KMS-11 (cell line): ENCODE data around the gene CXXC4.
A peak's percentile ranks its signal among the peaks of the same experiment; 100 is the strongest.

ENCODE experiments used
- H2AFZ ChIP-seq: fragments of 200-600 bp; sonication (generic); 2 replicates; pipeline ENCODE4 v1.6.1; 2016; ENCODE audit warnings: antibody characterized with exemption, mixed run types, low read depth
- H3K27ac ChIP-seq: fragments of 200-600 bp; sonication (generic); 2 replicates; pipeline ENCODE4 v1.6.1; 2016; ENCODE audit warnings: mild to moderate bottlenecking, mixed run types
- H3K27me3 ChIP-seq: fragments of 200-600 bp; sonication (generic); 2 replicates; pipeline ENCODE4 v1.6.1; 2017; ENCODE audit warnings: mild to moderate bottlenecking, low read depth, mixed run types, moderate library complexity; ENCODE audit not compliant: insufficient read depth
- H3K36me3 ChIP-seq: fragments of 200-600 bp; sonication (generic); 2 replicates; pipeline ENCODE4 v1.6.1; 2017; ENCODE audit warnings: mild to moderate bottlenecking, mixed run types; ENCODE audit not compliant: insufficient read depth
- H3K4me1 ChIP-seq: fragments of 200-600 bp; sonication (generic); 2 replicates; pipeline ENCODE4 v1.6.1; 2016; ENCODE audit warnings: mild to moderate bottlenecking, low read depth, mixed run types; ENCODE audit not compliant: poor library complexity, severe bottlenecking
- H3K4me2 ChIP-seq: fragments of 200-600 bp; sonication (generic); 2 replicates; pipeline ENCODE4 v1.7.0; 2016; ENCODE audit warnings: mild to moderate bottlenecking, mixed run types
- H3K4me3 ChIP-seq: fragments of 200-600 bp; sonication (generic); IDR thresholded peaks from 2 replicates; pipeline ENCODE4 v1.6.1; 2017; ENCODE audit warnings: low read depth, low read length, mixed read lengths; ENCODE audit not compliant: insufficient read depth
- H3K79me2 ChIP-seq: fragments of 200-600 bp; sonication (generic); 2 replicates; pipeline ENCODE4 v1.6.1; 2016; ENCODE audit warnings: low read depth, mixed run types; ENCODE audit not compliant: insufficient read depth
- H3K9ac ChIP-seq: fragments of 200-600 bp; sonication (generic); 2 replicates; pipeline ENCODE4 v1.6.1; 2016; ENCODE audit warnings: mild to moderate bottlenecking, mixed run types
- H4K20me1 ChIP-seq: fragments of 200-600 bp; sonication (generic); 2 replicates; pipeline ENCODE4 v1.6.1; 2016; ENCODE audit warnings: mild to moderate bottlenecking, mixed run types; ENCODE audit not compliant: insufficient read depth
- CTCF ChIP-seq: fragments of 200-600 bp; sonication (generic); conservative IDR thresholded peaks from 2 replicates; pipeline ENCODE4 v1.6.1; 2017; ENCODE audit warnings: low read depth, mild to moderate bottlenecking, antibody characterized with exemption, low read length, moderate library complexity, mixed read lengths

CXXC4 gene

GRCh38 chr4:104494822-104495559 lies at the start of gene CXXC4:
Gene CXXC4 (minus strand): TSS chr4:104494894. CDS start chr4:104491802, 3,092 bp downstream.
- Histone ChIP-seq H4K20me1 (no peaks in the 10 kb centered on the region), H2AFZ (peak within 1 kb of the TSS; percentile 80), H3K4me1 (peaks cover 20% of the 10 kb centered on the region), H3K79me2 (peaks cover 39% of the 10 kb centered on the region), H3K36me3 (no peaks in the 10 kb centered on the region), H3K4me2 (peak within 1 kb of the TSS; percentile 85), H3K27me3 (no peaks in the 10 kb centered on the region), H3K9ac (peak within 1 kb of the TSS; percentile 93), H3K4me3 (no peak within 1 kb of the TSS), H3K27ac (peak within 1 kb of the TSS; percentile 95)
- no peak for TF ChIP-seq CTCF

GRCh38 chr4:104533156-104533555 lies 38.5 kb upstream of the CXXC4 start:
- Histone ChIP-seq H3K27me3 (no peaks in the 10 kb centered on the region), H3K27ac (no peak overlapping the region), H4K20me1 (no peaks in the 10 kb centered on the region), H3K9ac (no peak overlapping the region), H3K36me3 (no peaks in the 10 kb centered on the region), H3K4me1 (no peaks in the 10 kb centered on the region), H3K4me2 (no peak overlapping the region), H3K79me2 (no peaks in the 10 kb centered on the region), H2AFZ (no peak overlapping the region), H3K4me3 (no peak overlapping the region)
- TF ChIP-seq CTCF, result no peak

- Histone ChIP-seq H3K4me2 (no peak overlapping the region), H4K20me1 (no peaks in the 10 kb centered on the region), H3K4me3 (no peak overlapping the region), H2AFZ (no peak overlapping the region), H3K27me3 (no peaks in the 10 kb centered on the region), H3K27ac (no peak overlapping the region), H3K36me3 (no peaks in the 10 kb centered on the region), H3K4me1 (no peaks in the 10 kb centered on the region), H3K9ac (no peak overlapping the region), H3K79me2 (no peaks in the 10 kb centered on the region)
- no peak for TF ChIP-seq CTCF
Observed at GRCh38 chr4:104532677-104533076, 38.0 kb upstream of the CXXC4 start.

- H3K9ac ChIP-seq, result no peak overlapping the region
- no peak overlapping the region for H3K4me2 ChIP-seq
- no peaks in the 10 kb centered on the region for H4K20me1 ChIP-seq
- no peaks in the 10 kb centered on the region for H3K36me3 ChIP-seq
- H3K4me3 ChIP-seq, result no peak overlapping the region
- no peak overlapping the region for H2AFZ ChIP-seq
- no peaks in the 10 kb centered on the region for H3K79me2 ChIP-seq
- H3K27me3 ChIP-seq, result no peaks in the 10 kb centered on the region
- TF ChIP-seq CTCF, result no peak
- no peak overlapping the region for H3K27ac ChIP-seq
- no peaks in the 10 kb centered on the region for H3K4me1 ChIP-seq
Observed at GRCh38 chr4:104531390-104531789, 36.7 kb upstream of the CXXC4 start.
